ENCODE results near the gene GNAT1.

The GNAT1 gene

GRCh38 chr3:50190936-50191660 is at the start of gene GNAT1:
Gene GNAT1, plus strand, starts transcription at chr3:50191610. Its CDS starts 116 bp downstream, at chr3:50191726.
- FAIRE-seq, result no peak

DNA sequence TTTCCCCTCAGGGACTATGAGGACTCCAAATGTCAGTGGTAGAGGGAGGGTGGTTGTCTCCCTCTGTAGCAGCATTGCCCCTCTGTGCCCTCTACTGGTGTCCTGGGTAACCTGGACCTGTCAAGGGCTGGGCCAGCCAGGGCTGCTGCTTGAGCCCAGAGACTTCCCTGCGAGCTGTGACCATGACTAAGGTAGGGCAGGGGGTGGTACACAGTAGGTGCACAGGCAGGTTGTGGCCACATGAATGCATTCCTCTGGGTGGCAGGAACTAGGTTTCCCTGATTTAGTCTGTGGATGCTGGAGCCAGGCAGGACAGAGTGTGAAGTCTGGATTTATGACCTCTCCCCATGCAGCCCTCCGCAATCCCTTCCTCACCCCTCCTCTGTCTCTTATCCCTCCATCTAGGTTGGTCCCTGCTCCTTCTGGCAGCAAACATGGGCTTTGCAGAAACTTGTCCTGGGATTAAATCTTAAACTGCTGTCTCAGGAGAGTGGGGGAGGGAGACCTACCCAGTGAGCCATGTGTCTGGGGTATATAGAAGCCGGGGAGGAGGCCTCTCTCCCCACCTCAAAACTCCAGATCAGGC is 45.0 kb upstream of the GNAT1 start:
- no peak for FAIRE-seq

DNA sequence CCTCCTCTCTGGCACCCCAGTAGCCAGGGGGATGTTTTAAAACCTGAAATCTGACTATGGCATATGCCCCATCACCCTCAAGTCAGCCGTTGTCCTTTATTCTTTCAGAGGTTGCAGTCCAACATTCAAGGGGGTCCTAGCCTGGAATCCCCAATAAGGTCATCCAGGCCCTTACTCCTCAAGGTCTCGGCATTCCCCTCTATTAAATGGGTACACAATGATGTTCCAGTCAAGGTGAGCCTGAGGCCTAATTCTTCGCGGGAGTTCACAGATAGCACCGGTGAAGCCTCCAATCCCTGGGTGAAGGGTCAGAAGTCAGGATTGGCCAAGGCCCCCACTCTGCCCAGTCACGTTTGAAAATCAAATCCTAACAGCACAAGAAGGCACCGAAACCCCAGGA is 44.4 kb upstream of the GNAT1 start:
- FAIRE-seq, result no peak

GRCh38 chr3:50147447-50147846 is 44.0 kb upstream of the GNAT1 start:
- FAIRE-seq, result no peak

GRCh38 chr3:50147861-50148260 is 43.5 kb upstream of the GNAT1 start:
- no peak for FAIRE-seq

- no peak for FAIRE-seq
Observed at GRCh38 chr3:50150404-50150750, 41.0 kb upstream of the GNAT1 start.

GRCh38 chr3:50150863-50151686 is 40.3 kb upstream of the GNAT1 start:
- no peak for FAIRE-seq

GRCh38 chr3:50151728-50152127 is 39.7 kb upstream of the GNAT1 start:
- no peak for FAIRE-seq

DNA sequence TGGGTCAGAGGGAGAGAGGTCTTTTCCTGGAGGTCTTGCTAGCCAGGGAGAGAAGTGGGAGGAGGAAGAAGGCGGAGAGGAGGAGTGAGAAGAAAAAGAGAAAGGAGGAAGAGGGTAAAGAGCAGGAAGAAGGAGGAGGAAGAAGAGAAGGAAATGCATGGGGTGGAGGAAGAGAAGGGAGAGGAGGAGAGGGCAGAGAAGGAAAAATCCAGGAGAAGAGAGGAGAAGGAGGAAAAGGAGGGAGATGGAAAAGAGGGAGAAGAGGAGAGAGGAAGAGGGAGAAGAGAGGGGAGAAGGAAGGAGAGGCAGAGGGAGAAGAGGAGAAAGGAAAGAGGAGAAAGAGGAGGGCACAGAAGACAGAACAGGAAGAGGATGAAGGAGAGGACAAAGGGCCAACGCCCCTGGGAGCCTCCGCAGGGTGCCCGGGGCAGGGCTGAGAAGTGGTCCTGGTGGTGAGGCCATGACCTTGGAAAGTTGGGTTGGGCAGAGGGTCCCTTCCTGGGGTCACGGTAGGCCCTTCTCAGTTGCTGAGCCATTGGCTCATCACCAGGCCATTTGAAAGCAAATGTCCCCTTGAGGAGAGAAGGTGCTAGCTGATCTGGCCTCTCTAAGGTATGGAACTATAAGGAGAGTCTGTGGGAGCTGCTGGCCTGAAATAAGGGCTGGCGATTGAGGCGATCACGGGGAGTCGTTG is 37.5 kb upstream of the GNAT1 start:
- FAIRE-seq, result no peak

DNA sequence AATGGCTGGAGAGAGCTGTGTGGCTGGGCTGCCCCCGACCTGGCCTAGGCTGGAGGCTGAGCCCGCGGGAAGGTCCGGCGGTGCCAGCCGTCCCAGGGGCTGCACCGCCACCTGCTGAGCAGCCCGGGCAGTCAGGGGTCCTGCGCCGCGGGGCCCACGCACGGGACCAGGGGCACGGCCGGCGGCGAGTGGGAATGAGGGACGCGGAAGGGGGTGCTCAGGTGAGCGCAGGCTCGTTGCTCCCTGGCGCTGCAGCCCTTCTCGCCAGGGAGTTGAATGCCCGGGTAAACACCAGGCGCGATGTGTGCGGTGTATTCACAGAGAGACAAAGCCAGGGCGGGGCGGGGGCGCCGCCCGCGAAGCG is 37.0 kb upstream of the GNAT1 start:
- FAIRE-seq, result no peak

DNA sequence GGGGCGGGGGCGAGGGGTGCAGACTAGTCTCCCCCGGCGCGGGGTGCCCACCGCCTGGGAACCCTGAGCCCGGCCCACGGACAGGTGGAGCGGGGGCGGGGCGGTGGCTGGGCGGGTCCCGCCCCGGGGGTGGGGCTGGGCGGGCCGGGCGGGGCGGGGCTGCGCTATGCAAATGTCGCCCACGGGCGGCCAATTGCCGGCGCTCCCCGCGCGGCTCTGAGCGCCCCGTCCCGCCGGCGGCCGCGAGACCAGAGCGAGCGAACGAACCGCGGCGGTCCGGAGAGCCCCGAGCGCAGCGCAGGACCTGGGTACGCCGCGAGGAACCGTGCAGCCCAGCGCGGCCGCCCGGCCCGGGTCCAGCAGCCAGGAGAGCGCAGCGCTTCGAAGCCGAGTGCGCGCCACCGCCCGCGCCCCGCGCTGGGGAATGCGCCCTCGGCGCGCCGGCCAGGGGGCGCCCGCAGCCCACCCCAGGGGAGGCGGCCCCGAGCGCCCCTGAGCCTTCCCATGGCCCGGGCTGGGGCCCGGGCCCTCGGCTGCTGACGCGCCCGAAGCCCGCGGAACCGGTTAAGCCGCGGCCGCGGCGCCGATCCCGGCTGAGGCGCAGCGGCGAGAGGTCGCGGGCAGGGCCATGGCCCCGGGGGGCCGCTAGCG is 36.4 kb upstream of the GNAT1 start, which contains the start of gene SEMA3F:
TSS of gene SEMA3F (plus strand) at position 485 of the 651 bp plus-strand sequence. CDS start 4,299 bp downstream, outside the sequence.
- FAIRE-seq, result no peak

DNA sequence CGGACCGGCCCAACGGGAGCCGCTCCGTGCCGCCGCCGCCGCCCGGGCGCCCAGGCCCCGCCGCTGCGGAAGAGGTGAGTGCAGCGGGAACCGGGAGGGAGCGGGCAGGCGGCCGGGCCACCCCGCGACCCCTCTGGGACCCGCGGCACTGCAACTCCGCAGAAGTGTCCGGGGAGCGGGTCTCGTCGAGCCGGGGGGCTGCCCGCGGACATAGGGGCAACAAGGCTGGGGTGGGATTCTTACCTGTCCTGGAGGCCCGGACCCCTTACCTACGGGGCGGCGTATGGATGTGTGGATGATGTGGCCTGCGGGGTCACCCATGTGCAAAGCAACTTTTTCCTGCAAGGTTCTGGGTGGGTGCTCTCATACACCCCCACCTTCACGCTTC is 35.9 kb upstream of the GNAT1 start:
- FAIRE-seq, result no peak

DNA sequence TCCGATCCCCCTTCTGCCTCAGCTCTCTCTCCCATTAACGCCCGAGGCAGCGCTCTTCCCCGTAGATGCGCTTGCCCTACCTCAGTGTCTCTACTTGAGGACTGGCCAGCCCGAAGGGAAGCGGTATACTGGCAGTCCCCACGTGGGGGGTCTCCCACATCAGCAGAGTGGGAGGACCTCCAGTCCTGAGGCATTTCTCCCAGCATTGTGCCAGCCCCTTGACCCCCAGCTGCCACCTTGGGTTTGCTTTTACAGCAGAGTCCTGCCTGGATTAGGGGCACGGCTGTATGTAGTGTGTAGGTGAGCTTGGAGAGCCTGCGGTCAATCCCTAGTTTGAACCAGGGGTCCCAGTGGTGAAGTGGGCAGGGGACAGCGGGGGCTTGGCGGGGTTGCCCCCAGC is 35.5 kb upstream of the GNAT1 start:
- FAIRE-seq, result no peak

GRCh38 chr3:50156549-50157493 is 34.6 kb upstream of the GNAT1 start:
- FAIRE-seq, result no peak

DNA sequence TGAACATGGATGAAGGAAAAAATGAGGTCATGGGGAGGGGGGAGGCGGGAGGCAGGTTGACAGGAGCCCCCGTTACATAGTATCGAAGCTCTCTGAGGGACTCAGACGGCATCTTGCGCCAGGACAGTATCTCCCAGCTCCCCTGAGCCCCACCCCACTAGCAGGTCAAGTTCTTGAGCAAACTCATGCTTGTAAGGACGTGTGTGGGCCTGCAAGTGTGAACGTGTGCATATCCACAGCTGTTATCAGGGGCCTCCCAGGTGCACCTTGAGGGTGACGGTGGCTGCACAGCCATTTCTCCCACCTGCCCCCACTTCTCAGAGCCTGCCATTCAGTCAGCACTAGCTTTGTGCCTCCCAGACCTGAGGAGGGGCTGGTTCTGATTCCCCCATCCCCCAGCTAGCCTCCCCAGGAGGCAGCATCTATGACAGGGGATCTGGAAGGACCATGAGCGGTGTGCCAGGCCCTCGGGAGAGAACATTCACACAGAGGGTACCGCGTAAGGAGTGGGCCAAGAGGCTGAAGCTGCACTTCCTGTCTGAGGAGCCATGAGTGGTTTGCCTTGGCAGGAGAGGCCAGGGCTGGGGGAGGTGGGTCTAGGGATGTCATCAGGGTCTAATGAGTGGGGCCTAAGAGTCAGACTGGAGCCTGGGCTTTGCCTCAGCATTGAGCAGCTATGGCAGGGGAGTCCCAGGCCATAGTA is 33.4 kb upstream of the GNAT1 start:
- FAIRE-seq, result no peak

GRCh38 chr3:50158530-50159146 is 32.8 kb upstream of the GNAT1 start:
- no peak for FAIRE-seq

- FAIRE-seq, result no peak
Observed at GRCh38 chr3:50160561-50160983, 30.8 kb upstream of the GNAT1 start.

DNA sequence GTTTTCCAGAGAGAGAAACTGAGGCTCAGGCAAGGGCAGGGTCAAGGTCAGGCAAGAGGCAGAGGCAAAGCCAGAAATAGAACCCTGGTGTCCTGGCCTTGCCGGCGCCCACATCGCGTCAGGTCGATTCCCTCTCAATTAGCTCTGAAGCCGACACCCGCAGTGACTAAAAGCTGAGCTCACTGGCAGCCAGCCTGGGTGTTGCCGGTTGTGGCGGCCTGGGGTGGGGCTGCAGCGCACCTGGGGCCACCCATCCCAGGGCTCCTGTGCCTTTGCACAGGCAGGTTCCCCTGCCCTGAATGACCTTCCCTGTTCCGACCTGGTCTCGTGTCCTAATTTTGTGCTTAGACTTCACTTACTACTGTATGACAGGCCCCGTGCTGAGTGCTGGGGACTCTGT is 30.1 kb upstream of the GNAT1 start:
- FAIRE-seq, result no peak

DNA sequence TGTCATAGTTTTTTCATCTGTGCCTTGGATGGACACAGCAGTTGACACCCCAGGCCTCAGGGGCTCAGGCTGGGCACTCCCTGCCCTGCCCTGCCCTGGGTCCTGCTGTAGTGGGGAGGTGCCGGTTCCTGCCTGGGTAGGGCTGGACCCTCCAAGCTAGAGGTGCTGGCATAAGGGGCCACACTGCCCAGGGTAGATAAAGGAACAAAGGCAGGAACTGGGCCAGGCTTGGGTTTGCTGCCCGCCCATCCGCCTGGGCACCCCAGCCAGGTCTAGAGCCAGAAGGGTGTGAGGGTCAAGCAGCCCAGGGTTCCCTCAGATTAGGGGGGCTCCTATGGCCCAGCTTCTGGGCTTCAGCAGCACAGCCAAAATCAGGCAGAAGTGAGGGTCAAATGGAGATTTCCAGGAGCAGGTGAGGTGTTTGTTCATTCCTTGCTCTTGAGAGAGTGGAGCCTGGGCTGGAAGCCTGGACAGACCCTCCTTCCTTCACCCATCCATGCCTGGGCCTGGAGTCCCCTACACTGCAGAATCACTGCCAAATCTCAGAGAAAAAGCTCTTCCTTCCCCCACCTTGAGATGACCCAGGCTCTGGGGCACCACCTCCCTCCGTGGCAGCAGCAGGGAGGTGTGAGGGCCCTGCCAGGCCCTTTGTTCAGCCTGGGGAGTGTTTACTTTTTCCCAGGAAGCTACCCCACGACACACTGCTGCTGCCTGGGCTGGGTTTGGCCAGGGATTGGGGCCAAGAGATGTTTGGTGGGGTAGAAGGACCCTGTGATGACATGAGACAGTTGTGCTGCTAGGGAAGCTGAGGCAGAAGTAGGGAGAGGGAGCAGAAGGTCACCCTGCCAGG is 29.2 kb upstream of the GNAT1 start:
- FAIRE-seq, result no peak
